B cell (primary cell): ENCODE data around the gene AOPEP. TPM values are rescaled to one million over a fixed set of nuclear protein-coding genes. Genes with fewer than 3 reads are reported as not detected.

Experiments
- ATAC-seq: fragments of 200-7000 bp; cut with Tn5 transposase; one replicate; pipeline ENCODE4 v1.10.0; 2021; ENCODE audit warnings: low read depth, mild to moderate bottlenecking, moderate number of reproducible peaks, moderate library complexity
- CTCF ChIA-PET: fragments of 350-600 bp; sonication (Branson Sonifier 250); formaldehyde crosslinking; loops from one replicate; lab custom pipeline; 2021; ENCODE audit warnings: antibody characterized with exemption, inconsistent platforms; lab: Charles Lee
- POLR2A ChIA-PET: fragments of 350-600 bp; sonication (Branson Sonifier 250); formaldehyde crosslinking; loops from one replicate; lab custom pipeline; 2021; ENCODE audit warnings: antibody characterized with exemption; lab: Charles Lee
- DNase-seq: peaks from one replicate; pipeline ENCODE4 v3.0.0; 2013
- H2AFZ ChIP-seq: 2 replicates; pipeline ENCODE4 v1.6.1; 2012; ENCODE audit warnings: mild to moderate bottlenecking, low read depth, low read length; ENCODE audit not compliant: insufficient read depth, poor library complexity, severe bottlenecking
- H3K27ac ChIP-seq, 2 donors: 1 replicate in 1 of 2; 2 replicates in 1 of 2; pipeline ENCODE4 v1.5.1; 2012 to 2013; ENCODE audit warnings: low read length in 2 of 2, mild to moderate bottlenecking in 2 of 2, moderate library complexity in 1 of 2
- H3K27me3 ChIP-seq, 4 experiments: fragments of 200-600 bp in 1 of 4; sonication (generic) in 1 of 4; replicated peaks in 1 of 4; 1 replicate in 2 of 4; 2 replicates in 2 of 4; pipeline versions ENCODE4 v1.6.1 to v1.7.0; 2013 to 2016; ENCODE audit warnings: low read length in 3 of 4, mild to moderate bottlenecking in 2 of 4, mixed read lengths in 1 of 4, moderate library complexity in 1 of 4; ENCODE audit not compliant: insufficient read depth in 4 of 4, control insufficient read depth in 3 of 4; ENCODE audit errors: control extremely low read depth in 1 of 4
- H3K36me3 ChIP-seq, 2 experiments: replicated peaks in 1 of 2; 1 replicate in 1 of 2; 2 replicates in 1 of 2; pipeline versions ENCODE4 v1.6.1 to v1.7.1; 2013; ENCODE audit warnings: low read length in 1 of 2; ENCODE audit not compliant: insufficient read depth in 2 of 2, control insufficient read depth in 1 of 2; ENCODE audit errors: control extremely low read depth in 1 of 2, extremely low read depth in 1 of 2
- H3K4me1 ChIP-seq, 2 donors: fragments of 200-600 bp in 1 of 2; sonication (generic) in 1 of 2; 1 replicate in 1 of 2; 2 replicates in 1 of 2; pipeline versions ENCODE4 v1.5.1 to v1.6.1; 2013 to 2017; ENCODE audit warnings: low read length in 2 of 2; ENCODE audit not compliant: control insufficient read depth in 2 of 2, insufficient read depth in 2 of 2
- H3K4me2 ChIP-seq: replicated peaks from 2 replicates; pipeline ENCODE3; 2012; ENCODE audit warnings: mild to moderate bottlenecking, low read depth, low read length; ENCODE audit not compliant: poor library complexity, severe bottlenecking
- H3K4me3 ChIP-seq, 5 experiments: fragments of 200-600 bp in 1 of 5; sonication (generic) in 1 of 5; 1 replicate in 3 of 5; 2 replicates in 2 of 5; pipeline versions ENCODE4 v1.5.1 to v1.7.0; 2011 to 2016; ENCODE audit warnings: low read length in 4 of 5, mild to moderate bottlenecking in 4 of 5, low read depth in 2 of 5, control low read depth in 1 of 5, moderate library complexity in 1 of 5; ENCODE audit not compliant: insufficient read depth in 1 of 5; ENCODE audit errors: control extremely low read depth in 1 of 5, extremely low read depth in 1 of 5
- H3K79me2 ChIP-seq: fragments of 200-600 bp; sonication (generic); one replicate; pipeline ENCODE4 v1.6.0; 2016; ENCODE audit warnings: low read length; ENCODE audit not compliant: control insufficient read depth, insufficient read depth
- H3K9ac ChIP-seq: fragments of 200-600 bp; sonication (generic); 2 replicates; pipeline ENCODE4 v1.6.1; 2017; ENCODE audit warnings: mild to moderate bottlenecking, low read length, moderate library complexity
- H3K9me3 ChIP-seq, 3 donors: one replicate each; pipeline versions ENCODE4 v1.6.1 to v1.7.1; 2013; ENCODE audit warnings: low read length in 2 of 3; ENCODE audit not compliant: control insufficient read depth in 2 of 3, insufficient read depth in 1 of 3; ENCODE audit errors: control extremely low read depth in 1 of 3
- H4K20me1 ChIP-seq: 2 replicates; pipeline ENCODE4 v1.6.0; 2012; ENCODE audit warnings: mild to moderate bottlenecking, low read length; ENCODE audit not compliant: insufficient read depth, control insufficient read depth, poor library complexity, severe bottlenecking
- H3K27ac Mint-ChIP-seq: one replicate; pipeline ENCODE4 v1.8.0; 2021; ENCODE audit warnings: mixed read lengths
- H3K27me3 Mint-ChIP-seq: one replicate; pipeline ENCODE4 v1.8.0; 2021; ENCODE audit warnings: mixed read lengths
- H3K4me1 Mint-ChIP-seq: one replicate; pipeline ENCODE4 v1.8.0; 2021; ENCODE audit warnings: mixed read lengths
- H3K4me3 Mint-ChIP-seq: one replicate; pipeline ENCODE4 v1.8.0; 2021; ENCODE audit warnings: mixed read lengths
- H3K9me3 Mint-ChIP-seq: one replicate; pipeline ENCODE4 v1.8.0; 2022; ENCODE audit warnings: mixed read lengths; ENCODE audit not compliant: insufficient read depth
- EZH2 ChIP-seq: IDR thresholded peaks from 2 replicates; pipeline ENCODE4 v1.6.1; 2012; ENCODE audit warnings: borderline replicate concordance, low read depth, mild to moderate bottlenecking, moderate library complexity, low read length; ENCODE audit not compliant: insufficient read depth, poor library complexity, severe bottlenecking
- WGBS: methylation state at CpG from one replicate; pipeline ENCODE4 v1.1.5; 2013; ENCODE audit warnings: missing lambda C conversion rate; ENCODE audit not compliant: insufficient coverage; 5-methylcytosine and 5-hydroxymethylcytosine counted together
- intact Hi-C: fragments of 100-400 bp; cut with micrococcal nuclease; formaldehyde crosslinking; loops from one replicate; pipeline ENCODE4 v1.10.0; 2022
- polyA plus RNA-seq: library from polyadenylated mRNA; depleted of rRNA; stranded (reverse); fragments of >200 nt; gene quantifications from 2 replicates; pipeline ENCODE4 v1.2.3, GENCODE V29; 2012
- total RNA-seq, 2 donors: library from RNA; stranded (reverse); fragments of 120-200 nt in 1 of 2; gene quantifications; 1 replicate in 1 of 2; 2 replicates in 1 of 2; pipeline versions ENCODE4 v1.2.3 to v1.2.4, GENCODE V29; 2013 to 2022
- TF ChIP-seq, protein P1 (sequence below): fragments of 200-600 bp; IDR thresholded peaks from one replicate; pipeline ENCODE4 v1.8.0; 2022; ENCODE audit warnings: antibody characterized with exemption, mild to moderate bottlenecking

The AOPEP gene
- total and polyA plus RNA-seq, 2 donors (not counting 1 experiment from before 2014, with no cell fraction given), result 5.1 to 35.8 TPM

DNA sequence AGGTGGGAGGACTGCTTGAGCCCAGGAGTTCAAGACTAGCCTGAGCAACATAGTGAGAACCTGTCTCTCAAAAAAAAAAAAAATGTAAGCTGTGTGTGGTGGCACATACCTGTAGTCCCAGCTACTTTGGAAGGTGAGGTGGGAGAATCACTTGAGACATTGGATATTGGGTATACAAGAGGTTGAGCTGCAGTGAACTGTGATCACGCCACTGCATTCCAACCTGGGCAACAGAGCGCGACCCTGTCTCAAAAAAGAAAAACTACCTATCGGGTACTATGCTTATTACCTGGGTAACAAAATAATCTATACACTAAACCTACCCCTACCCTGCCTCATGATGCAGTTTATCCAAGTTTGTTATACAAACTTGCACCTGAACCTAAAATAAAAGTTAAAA, 64.9 kb downstream of the AOPEP start:
- Histone ChIP-seq H3K4me2 (no peak overlapping the region), H4K20me1 (no peaks in the 10 kb centered on the region), H3K36me3 (peaks cover 0 to 14% of the 10 kb centered on the region in 2 experiments), H3K4me3 (no peak overlapping the region), H3K27ac (no peak overlapping the region), H3K9ac (no peak overlapping the region), H3K9me3 (no peaks in the 10 kb centered on the region), H3K4me1 (no peaks in the 10 kb centered on the region), H3K27me3 (no peaks in the 10 kb centered on the region), H3K79me2 (no peaks in the 10 kb centered on the region), H2AFZ (no peak overlapping the region)
- H3K27ac Mint-ChIP-seq, result no peak overlapping the region
- intact Hi-C loops, result no loop called here
- ChIA-PET POLR2A (no interaction called here), CTCF (no interaction called here)
- WGBS, result no CpG with 5 or more reads among the region's 4 CpGs
- H3K4me3 Mint-ChIP-seq, result no peak overlapping the region
- no peak for TF ChIP-seq EZH2
- TF ChIP-seq, protein P1, sequence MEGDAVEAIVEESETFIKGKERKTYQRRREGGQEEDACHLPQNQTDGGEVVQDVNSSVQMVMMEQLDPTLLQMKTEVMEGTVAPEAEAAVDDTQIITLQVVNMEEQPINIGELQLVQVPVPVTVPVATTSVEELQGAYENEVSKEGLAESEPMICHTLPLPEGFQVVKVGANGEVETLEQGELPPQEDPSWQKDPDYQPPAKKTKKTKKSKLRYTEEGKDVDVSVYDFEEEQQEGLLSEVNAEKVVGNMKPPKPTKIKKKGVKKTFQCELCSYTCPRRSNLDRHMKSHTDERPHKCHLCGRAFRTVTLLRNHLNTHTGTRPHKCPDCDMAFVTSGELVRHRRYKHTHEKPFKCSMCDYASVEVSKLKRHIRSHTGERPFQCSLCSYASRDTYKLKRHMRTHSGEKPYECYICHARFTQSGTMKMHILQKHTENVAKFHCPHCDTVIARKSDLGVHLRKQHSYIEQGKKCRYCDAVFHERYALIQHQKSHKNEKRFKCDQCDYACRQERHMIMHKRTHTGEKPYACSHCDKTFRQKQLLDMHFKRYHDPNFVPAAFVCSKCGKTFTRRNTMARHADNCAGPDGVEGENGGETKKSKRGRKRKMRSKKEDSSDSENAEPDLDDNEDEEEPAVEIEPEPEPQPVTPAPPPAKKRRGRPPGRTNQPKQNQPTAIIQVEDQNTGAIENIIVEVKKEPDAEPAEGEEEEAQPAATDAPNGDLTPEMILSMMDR, result no peak
- H3K27me3 Mint-ChIP-seq, result no peaks in the 10 kb centered on the region
- DNase-seq (no peak), ATAC-seq (no peak)
- H3K4me1 Mint-ChIP-seq, result no peaks in the 10 kb centered on the region
- H3K9me3 Mint-ChIP-seq, result no peaks in the 10 kb centered on the region

DNA sequence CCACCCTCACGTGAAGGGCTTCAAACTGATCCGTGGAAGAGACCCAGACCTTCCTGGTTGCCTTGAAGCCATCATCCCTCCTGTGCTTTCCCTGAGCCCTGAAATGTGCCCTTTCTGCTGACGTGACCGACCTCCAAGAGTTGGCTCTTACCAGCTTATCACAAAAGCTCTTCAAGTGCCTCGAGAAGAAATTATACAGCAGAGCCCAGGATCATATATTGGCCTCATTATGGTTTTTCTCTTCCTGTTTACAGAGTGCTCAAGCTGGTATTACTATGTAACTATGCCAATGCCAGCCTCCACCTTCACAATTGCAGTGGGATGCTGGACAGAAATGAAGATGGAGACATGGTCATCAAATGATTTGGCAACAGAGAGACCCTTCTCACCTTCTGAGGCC, 66.0 kb downstream of the AOPEP start:
- H3K27ac Mint-ChIP-seq, result no peak overlapping the region
- WGBS, result 87% methylated on average over 5 of the region's 5 CpGs
- no peaks in the 10 kb centered on the region for H3K27me3 ChIP-seq
- intact Hi-C loops, result no loop called here
- TF ChIP-seq, protein P1, result no peak
- TF ChIP-seq EZH2, result no peak
- no peaks in the 10 kb centered on the region for H3K9me3 Mint-ChIP-seq
- H3K79me2 ChIP-seq, result no peaks in the 10 kb centered on the region
- H2AFZ ChIP-seq, result no peak overlapping the region
- no peak overlapping the region for H3K4me3 Mint-ChIP-seq
- H4K20me1 ChIP-seq, result no peaks in the 10 kb centered on the region
- ChIA-PET CTCF (interaction anchor here (0.6 kb wide), 1 partner anchor 64 kb away, joined by 5 read pairs; no protein-coding TSS in a partner anchor), POLR2A (no interaction called here)
- no peak overlapping the region for H3K9ac ChIP-seq
- no peak overlapping the region for H3K4me2 ChIP-seq
- H3K4me1 ChIP-seq, result no peaks in the 10 kb centered on the region
- no peaks in the 10 kb centered on the region for H3K4me1 Mint-ChIP-seq
- no peak overlapping the region for H3K4me3 ChIP-seq
- H3K27ac ChIP-seq, result no peak overlapping the region
- no peak for ATAC-seq
- H3K27me3 Mint-ChIP-seq, result no peaks in the 10 kb centered on the region
- H3K9me3 ChIP-seq, result no peaks in the 10 kb centered on the region
- H3K36me3 ChIP-seq, result peaks cover 0 to 14% of the 10 kb centered on the region in 2 experiments
- no peak for DNase-seq
